IMR-90 (cell line): ENCODE data around the gene EIF3I. TPM values are rescaled to one million over a fixed set of nuclear protein-coding genes. Genes with fewer than 3 reads are reported as not detected.

ENCODE experiments used
- ATAC-seq: fragments of 200-7000 bp; cut with Tn5 transposase; 2 replicates; pipeline ENCODE4 v1.9.1; 2020; ENCODE audit warnings: low read depth, mild to moderate bottlenecking, moderate library complexity
- BruUV-seq: library from RNA; stranded (reverse); fragments of 400-500 nt; replicated peaks from 2 replicates; lab custom pipeline; 2021; lab: Mats Ljungman, UMichigan
- CTCF ChIA-PET: fragments of 300-600 bp; formaldehyde crosslinking; extraction: SDS; loops from one replicate; lab custom pipeline; 2021; ENCODE audit warnings: antibody characterized with exemption; lab: Yijun Ruan, JAX
- POLR2A ChIA-PET: fragments of 300-600 bp; sonication (Branson Sonifier 250); formaldehyde crosslinking; loops from one replicate; lab custom pipeline; 2022; ENCODE audit warnings: antibody characterized with exemption; ENCODE audit not compliant: unreplicated experiment; lab: Charles Lee
- DNase-seq: peaks from one replicate; pipeline ENCODE4 v3.0.0; 2013
- H2AFZ ChIP-seq: replicated peaks from 2 replicates; pipeline ENCODE3; 2013; ENCODE audit warnings: low read length, mild to moderate bottlenecking; ENCODE audit not compliant: poor library complexity
- H2AK5ac ChIP-seq: 2 replicates; pipeline ENCODE4 v1.6.1; 2013; ENCODE audit warnings: low read depth, low read length, inconsistent platforms
- H2AK9ac ChIP-seq: replicated peaks from 2 replicates; pipeline ENCODE3; 2013; ENCODE audit warnings: mild to moderate bottlenecking, low read depth, low read length, moderate library complexity; ENCODE audit not compliant: poor library complexity
- H2BK120ac ChIP-seq: 2 replicates; pipeline ENCODE4 v1.6.1; 2013; ENCODE audit warnings: low read depth, low read length, inconsistent platforms
- H2BK15ac ChIP-seq: 3 replicates; pipeline ENCODE4 v1.6.1; 2013; ENCODE audit warnings: low read depth, low read length, inconsistent platforms
- H2BK20ac ChIP-seq: 2 replicates; pipeline ENCODE4 v1.6.1; 2013; ENCODE audit warnings: low read depth, mild to moderate bottlenecking, inconsistent platforms, low read length, moderate library complexity
- H2BK5ac ChIP-seq: 2 replicates; pipeline ENCODE4 v1.6.1; 2013; ENCODE audit warnings: mild to moderate bottlenecking, low read depth, low read length, inconsistent platforms; ENCODE audit not compliant: poor library complexity, severe bottlenecking
- H3K14ac ChIP-seq: replicated peaks from 2 replicates; pipeline ENCODE4 v1.6.1; 2013; ENCODE audit warnings: low read depth, low read length, inconsistent platforms
- H3K18ac ChIP-seq: 2 replicates; pipeline ENCODE4 v1.6.1; 2013; ENCODE audit warnings: low read depth, low read length, control low read depth
- H3K23ac ChIP-seq: 2 replicates; pipeline ENCODE4 v1.6.1; 2013; ENCODE audit warnings: low read depth, low read length, inconsistent platforms
- H3K27ac ChIP-seq: 2 replicates; pipeline ENCODE4 v1.5.1; 2013; ENCODE audit warnings: mild to moderate bottlenecking, control low read depth, low read length; ENCODE audit not compliant: insufficient read depth
- H3K27me3 ChIP-seq: 2 replicates; pipeline ENCODE4 v1.6.1; 2013; ENCODE audit warnings: low read length; ENCODE audit not compliant: control insufficient read depth, insufficient read depth
- H3K36me3 ChIP-seq: 2 replicates; pipeline ENCODE4 v1.6.1; 2013; ENCODE audit warnings: low read length, mixed read lengths; ENCODE audit not compliant: control insufficient read depth, insufficient read depth
- H3K4ac ChIP-seq: 2 replicates; pipeline ENCODE4 v1.6.1; 2013; ENCODE audit warnings: low read depth, low read length, inconsistent platforms
- H3K4me1 ChIP-seq: 2 replicates; pipeline ENCODE4 v1.6.1; 2013; ENCODE audit warnings: low read length, mixed read lengths; ENCODE audit not compliant: control insufficient read depth, insufficient read depth
- H3K4me2 ChIP-seq: 2 replicates; pipeline ENCODE4 v1.6.1; 2013; ENCODE audit warnings: low read depth, mild to moderate bottlenecking, control low read depth, low read length, moderate library complexity
- H3K4me3 ChIP-seq: 2 replicates; pipeline ENCODE4 v1.5.1; 2013; ENCODE audit warnings: low read depth, mild to moderate bottlenecking, control low read depth, low read length, moderate library complexity; ENCODE audit not compliant: insufficient read depth
- H3K56ac ChIP-seq: 2 replicates; pipeline ENCODE4 v1.6.1; 2013; ENCODE audit warnings: low read length, inconsistent platforms; ENCODE audit not compliant: insufficient read depth; ENCODE audit errors: extremely low read depth
- H3K79me1 ChIP-seq, 2 experiments: 2 replicates each; pipeline ENCODE4 v1.6.1; 2013; ENCODE audit warnings: low read length in 2 of 2, inconsistent platforms in 1 of 2, low read depth in 1 of 2
- H3K9ac ChIP-seq: 2 replicates; pipeline ENCODE4 v1.6.1; 2013; ENCODE audit warnings: low read depth, low read length, control low read depth
- H3K9me1 ChIP-seq: 2 replicates; pipeline ENCODE4 v1.6.1; 2013; ENCODE audit warnings: low read length, inconsistent platforms; ENCODE audit not compliant: insufficient read depth
- H3K9me3 ChIP-seq: 2 replicates; pipeline ENCODE4 v1.6.1; 2013; ENCODE audit warnings: low read length; ENCODE audit not compliant: control insufficient read depth, insufficient read depth
- H4K20me1 ChIP-seq: 2 replicates; pipeline ENCODE4 v1.6.1; 2013; ENCODE audit warnings: low read length, inconsistent platforms; ENCODE audit not compliant: insufficient read depth
- H4K5ac ChIP-seq: 2 replicates; pipeline ENCODE4 v1.6.1; 2013; ENCODE audit warnings: mild to moderate bottlenecking, low read depth, low read length, control low read depth
- H4K8ac ChIP-seq, 2 experiments: 2 replicates each; pipeline ENCODE4 v1.6.1; 2013; ENCODE audit warnings: low read depth in 2 of 2, low read length in 2 of 2, control low read depth in 1 of 2, inconsistent platforms in 1 of 2
- H4K91ac ChIP-seq: 2 replicates; pipeline ENCODE4 v1.6.1; 2013; ENCODE audit warnings: low read depth, low read length, inconsistent platforms; ENCODE audit not compliant: insufficient read depth
- RCOR1 ChIP-seq: IDR thresholded peaks from 2 replicates; pipeline ENCODE4 v1.6.1; 2012; ENCODE audit warnings: mild to moderate bottlenecking, low read length, improper control_type of control experiment; ENCODE audit not compliant: insufficient replicate concordance
- RFX5 ChIP-seq: IDR thresholded peaks from 2 replicates; pipeline ENCODE4 v1.8.0; 2012; ENCODE audit warnings: low read depth, mild to moderate bottlenecking, low read length, moderate library complexity
- WGBS, 2 experiments: methylation state at CpG; one replicate each; pipeline versions ENCODE4 v1.1.5 to v1.1.7; 2013; ENCODE audit warnings: missing lambda C conversion rate in 2 of 2; ENCODE audit not compliant: insufficient read length in 1 of 2; ENCODE audit errors: extremely low coverage in 2 of 2; 5-methylcytosine and 5-hydroxymethylcytosine counted together
- dilution Hi-C: fragments of 300-500 bp; cut with HindIII; formaldehyde crosslinking; loops from one replicate; pipeline ENCODE4 v1.14.3; 2018; ENCODE audit warnings: low sequenced_read_pairs; ENCODE audit not compliant: unreplicated experiment
- in situ Hi-C: fragments of 300-500 bp; cut with MboI; formaldehyde crosslinking; loops from 3 replicates; pipeline ENCODE4 v1.14.3; 2019; ENCODE audit warnings: low sequenced_read_pairs, inconsistent platforms, mixed read lengths
- intact Hi-C: fragments of 100-400 bp; cut with micrococcal nuclease; formaldehyde crosslinking; loops from 2 replicates; pipeline ENCODE4 v1.10.0; 2022
- polyA plus RNA-seq, 3 experiments: library from polyadenylated mRNA; depleted of rRNA; stranded (reverse); fragments of >200 nt; gene quantifications; 2 replicates each; pipeline ENCODE4 v1.2.3, GENCODE V29; 2012; ENCODE audit warnings: low replicate concordance in 1 of 3
- total RNA-seq: library from RNA; depleted of rRNA; stranded (reverse); fragments of >200 nt; gene quantifications from 2 replicates; pipeline ENCODE4 v1.2.3, GENCODE V29; 2012

Gene EIF3I
- total and polyA plus RNA-seq, 2 of the 4 experiments (the other 2 are of a cell fraction): 469 to 716 TPM

- no TSS peak for BruUV-seq
- Histone ChIP-seq H3K36me3 (peaks cover 92% of the 10 kb centered on the region), H2AFZ (no peak overlapping the region), H3K9me3 (no peaks in the 10 kb centered on the region), H2BK15ac (no peak overlapping the region), H3K9me1 (peaks cover 8% of the 10 kb centered on the region; the same call in 1 of the 2 replicates), H2BK20ac (no peak overlapping the region), H3K4ac (no peak overlapping the region), H2BK5ac (no peak overlapping the region), H3K27me3 (no peaks in the 10 kb centered on the region), H3K23ac (no peak overlapping the region), H3K18ac (no peak overlapping the region), H4K91ac (no peak overlapping the region), H2AK9ac (no peak overlapping the region), H2BK120ac (no peak overlapping the region), H3K79me1 (peaks cover 31 to 75% of the 10 kb centered on the region in 2 experiments), H3K27ac (no peak overlapping the region), H3K14ac (no peak overlapping the region), H3K4me2 (no peak overlapping the region), H3K4me3 (no peak overlapping the region), H3K56ac (no peak overlapping the region), H4K8ac (no peak overlapping the region), H4K5ac (no peak overlapping the region), H4K20me1 (peaks cover 35% of the 10 kb centered on the region), H3K9ac (no peak overlapping the region), H2AK5ac (no peak overlapping the region), H3K4me1 (peaks cover 14% of the 10 kb centered on the region)
- DNase-seq: no peak
- 96% methylated on average over 3 of the region's 8 CpGs; no CpG with 5 or more reads in 1 of the 2 experiments for WGBS, 2 experiments
- ChIA-PET POLR2A (interaction anchor here (0.8 kb wide), 1 partner anchor 10 kb away, joined by 3 read pairs; no protein-coding TSS in a partner anchor), CTCF (no interaction called here)
- in situ Hi-C loops: no loop called here
- no peak for ATAC-seq
- dilution Hi-C loops: no loop called here
- TF ChIP-seq RCOR1: no peak
- no peak for TF ChIP-seq RFX5
- intact Hi-C loops: no loop called here
Observed at GRCh38 chr1:32192220-32192948, 29.8 kb upstream of the EIF3I start.
